CD4-positive, alpha-beta T cell treated with Interleukin-12 subunit alpha and Interleukin-12 subunit beta, for 1 hour (primary cell): ENCODE results near the gene PLAC1.

Source experiments
- DNase-seq: peaks from one replicate; pipeline ENCODE4 v3.0.0-alpha.2; 2020

Gene PLAC1

GRCh38 chrX:134533952-134534351 is 124.3 kb downstream of the PLAC1 start:
- no peak for DNase-seq

DNA sequence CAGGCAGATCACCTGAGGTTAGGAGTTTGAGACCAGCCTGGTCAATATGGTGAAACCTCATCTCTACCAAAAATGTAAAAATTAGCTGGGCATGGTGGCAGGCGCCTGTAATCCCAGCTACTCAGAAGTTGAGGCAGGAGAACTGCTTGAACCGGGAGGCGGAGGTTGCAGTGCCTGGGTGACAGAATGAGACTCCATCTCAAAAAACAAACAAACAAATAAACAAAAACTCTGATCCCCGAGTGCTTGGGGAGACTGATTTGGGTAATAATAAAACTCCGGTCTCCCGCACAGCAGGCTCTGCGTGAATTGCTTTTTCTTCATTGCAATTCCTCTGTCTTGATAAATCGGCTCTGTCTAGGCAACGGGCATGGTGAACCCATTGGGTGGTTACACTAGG is 124.9 kb downstream of the PLAC1 start:
- no peak for DNase-seq

GRCh38 chrX:134530845-134531244 is 127.4 kb downstream of the PLAC1 start:
- DNase-seq: no peak

DNA sequence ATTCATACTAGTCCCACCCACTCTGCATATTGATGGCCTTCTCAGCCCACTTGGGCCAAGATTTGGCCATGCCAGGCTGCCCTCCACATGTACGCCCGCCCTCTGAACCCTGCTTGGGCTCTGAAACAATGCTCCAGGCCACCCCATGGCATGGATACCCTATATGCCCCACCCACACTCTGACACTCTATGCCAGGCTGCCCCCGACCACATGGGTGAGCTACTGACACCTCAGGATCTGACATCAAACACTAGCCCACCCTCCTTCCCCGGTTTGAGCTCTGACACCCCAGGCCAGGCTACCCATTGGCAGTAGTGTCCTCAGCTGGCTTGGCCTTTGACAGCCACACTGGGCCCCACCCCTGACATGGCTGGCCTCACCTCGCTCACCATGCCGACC is 128.8 kb downstream of the PLAC1 start:
- DNase-seq: no peak

GRCh38 chrX:134528960-134529359 is 129.3 kb downstream of the PLAC1 start:
- DNase-seq: no peak

DNA sequence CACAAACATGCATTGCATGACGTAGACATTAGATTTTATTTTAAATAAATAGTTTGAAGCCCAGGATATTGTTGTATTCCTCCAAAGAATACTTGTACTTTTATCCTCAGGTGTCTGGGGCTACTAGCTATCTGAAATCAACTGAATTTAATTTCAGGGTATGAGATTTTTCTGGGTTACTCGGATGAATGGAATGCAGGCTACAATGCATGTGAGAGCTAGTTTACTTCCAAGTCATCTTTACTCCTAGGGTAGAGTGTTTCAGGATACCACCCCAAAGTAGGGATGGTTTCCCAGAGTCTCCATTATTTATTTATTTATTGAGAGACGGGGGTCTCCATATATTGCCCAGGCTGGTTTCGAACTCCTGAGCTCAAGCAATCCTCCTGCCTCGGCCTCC is 131.9 kb downstream of the PLAC1 start:
- DNase-seq: no peak

DNA sequence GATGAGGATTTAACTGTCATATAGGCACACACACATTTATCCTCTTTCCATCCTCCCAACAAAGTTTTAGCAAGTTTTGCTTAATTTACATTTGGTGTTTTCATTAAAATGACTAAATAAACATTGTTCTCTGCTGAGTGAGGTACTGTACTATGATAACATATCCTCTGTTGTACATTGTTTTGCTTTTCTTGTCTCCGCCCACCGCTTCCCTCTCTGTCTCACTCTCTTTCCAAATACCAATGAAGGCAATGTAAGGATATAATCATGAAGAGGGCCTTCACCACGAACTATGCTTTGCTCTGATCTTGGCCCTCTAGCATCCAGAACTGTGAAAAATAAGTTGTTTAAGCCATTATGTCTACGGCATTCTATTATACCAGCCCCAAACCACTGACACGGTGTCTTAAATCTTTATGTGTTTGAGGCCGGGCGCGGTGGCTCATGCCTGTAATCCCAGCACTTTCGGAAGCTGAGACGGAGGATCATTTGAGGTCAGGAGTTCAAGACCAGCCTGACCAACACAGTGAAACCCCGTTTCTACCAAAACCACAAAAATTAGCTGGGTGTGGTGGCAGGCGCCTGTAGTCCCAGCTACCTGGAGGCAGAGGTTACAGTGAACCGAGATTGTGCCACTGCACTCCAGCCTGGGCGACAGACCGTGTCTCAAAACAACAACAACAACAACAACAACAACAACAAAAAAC is 133.0 kb downstream of the PLAC1 start:
- no peak for DNase-seq

GRCh38 chrX:134524181-134524580 is 134.1 kb downstream of the PLAC1 start:
- DNase-seq: no peak

GRCh38 chrX:134520860-134521390 is 137.3 kb downstream of the PLAC1 start:
- peak; percentile 0 for DNase-seq
